Fibroblast of lung (primary cell): ENCODE data around the gene TMEM255B.

Experiments used
- CTCF ChIP-seq, 2 donors: IDR thresholded peaks in 1 of 2; conservative IDR thresholded peaks in 1 of 2; 1 replicate in 1 of 2; 2 replicates in 1 of 2; pipeline ENCODE4 v1.5.1; 2011 to 2012; ENCODE audit warnings: low read length in 2 of 2, control low read depth in 1 of 2, inconsistent platforms in 1 of 2, low read depth in 1 of 2, mild to moderate bottlenecking in 1 of 2
- EZH2 ChIP-seq: IDR thresholded peaks from 2 replicates; pipeline ENCODE4 v1.5.1; 2012; ENCODE audit warnings: low read length, control low read depth, mild to moderate bottlenecking; ENCODE audit errors: missing control alignments

- no peak for TF ChIP-seq CTCF (conservative IDR thresholded peaks at IDR 0.05 in 1 of 2, IDR thresholded peaks at IDR 0.05 in 1 of 2; ENCODE audit: low read depth in 1 of 2, low read length in 2 of 2)
- no peak for TF ChIP-seq EZH2
Observed at GRCh38 chr13:113814435-113814821, 55.4 kb downstream of the TMEM255B start.
